Parathyroid adenoma (tissue), 2 donors: Measurements from ENCODE around the gene ETS2.

Experiments used
- H2AFZ ChIP-seq: fragments of 300-600 bp; sonication (generic); one replicate; pipeline ENCODE4 v1.7.0; 2017; ENCODE audit warnings: antibody characterized with exemption, mild to moderate bottlenecking
- H3K27ac ChIP-seq: fragments of 300-600 bp; sonication (generic); one replicate; pipeline ENCODE4 v1.7.0; 2017
- H3K27me3 ChIP-seq: fragments of 300-600 bp; sonication (generic); one replicate; pipeline ENCODE4 v1.7.0; 2017; ENCODE audit warnings: low read length; ENCODE audit not compliant: control insufficient read depth, insufficient read depth
- H3K36me3 ChIP-seq: fragments of 300-600 bp; sonication (generic); one replicate; pipeline ENCODE4 v1.7.0; 2017; ENCODE audit warnings: low read length; ENCODE audit not compliant: control insufficient read depth, insufficient read depth
- H3K4me1 ChIP-seq: fragments of 300-600 bp; sonication (generic); one replicate; pipeline ENCODE4 v1.7.0; 2017; ENCODE audit warnings: control low read depth
- H3K4me2 ChIP-seq: fragments of 300-600 bp; sonication (generic); one replicate; pipeline ENCODE4 v1.7.0; 2017; ENCODE audit warnings: low read length
- H3K4me3 ChIP-seq: fragments of 300-600 bp; sonication (generic); one replicate; pipeline ENCODE4 v1.7.0; 2017; ENCODE audit warnings: low read depth, low read length
- H3K79me2 ChIP-seq: fragments of 300-600 bp; sonication (generic); one replicate; pipeline ENCODE4 v1.7.0; 2017; ENCODE audit warnings: control low read depth
- H3K9ac ChIP-seq: fragments of 300-600 bp; sonication (generic); one replicate; pipeline ENCODE4 v1.7.0; 2017; ENCODE audit warnings: mild to moderate bottlenecking
- H3K9me3 ChIP-seq: fragments of 300-600 bp; sonication (generic); one replicate; pipeline ENCODE4 v1.7.0; 2017; ENCODE audit warnings: low read length; ENCODE audit not compliant: control insufficient read depth
- TF ChIP-seq, protein P1 (sequence below): fragments of 300-600 bp; sonication (generic); IDR thresholded peaks from one replicate; pipeline ENCODE4 v1.7.0; 2017; ENCODE audit warnings: antibody characterized with exemption, mild to moderate bottlenecking
- donor health status: primary hyperparathyroidism.

ETS2 gene

DNA sequence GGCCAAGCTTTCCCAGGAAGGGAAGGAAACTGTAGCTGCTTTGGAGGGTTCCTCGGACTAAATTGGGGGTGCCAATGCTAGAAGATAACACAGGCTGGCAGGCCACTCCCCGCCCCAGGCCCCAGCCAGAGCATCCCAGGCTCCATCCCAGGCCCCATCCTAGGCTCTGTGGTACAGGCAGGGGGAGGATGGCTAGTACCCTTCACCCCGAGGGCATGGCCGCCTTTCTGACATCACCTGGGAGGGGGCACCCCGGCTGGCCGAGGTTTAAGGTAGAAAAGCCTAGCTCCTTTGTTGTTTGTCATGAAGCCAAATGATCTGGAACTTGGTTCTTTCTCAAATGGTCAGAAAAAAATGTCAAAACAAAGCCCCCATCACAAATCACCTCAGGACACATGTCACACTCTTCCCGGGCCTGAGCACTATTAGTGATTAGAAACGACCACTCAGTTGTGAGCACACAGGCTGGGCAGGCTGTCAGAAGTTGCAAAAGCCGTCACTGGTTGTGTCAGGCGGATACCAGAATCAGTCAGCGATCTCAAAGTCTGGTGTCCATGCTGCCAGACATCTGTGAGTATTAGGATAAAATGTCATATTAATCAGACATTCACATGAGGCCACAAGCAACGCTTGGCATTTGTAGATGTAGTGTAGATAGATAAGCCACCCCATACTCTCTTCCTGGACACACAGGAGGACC is 31.0 kb upstream of the ETS2 start:
- Histone ChIP-seq H3K4me2 (no peak overlapping the region), H3K27me3 (no peaks in the 10 kb centered on the region), H3K36me3 (no peaks in the 10 kb centered on the region), H3K9me3 (no peaks in the 10 kb centered on the region), H3K4me1 (no peaks in the 10 kb centered on the region), H3K27ac (no peak overlapping the region), H3K79me2 (no peaks in the 10 kb centered on the region), H2AFZ (no peak overlapping the region), H3K9ac (no peak overlapping the region), H3K4me3 (no peak overlapping the region)
- TF ChIP-seq, protein P1, sequence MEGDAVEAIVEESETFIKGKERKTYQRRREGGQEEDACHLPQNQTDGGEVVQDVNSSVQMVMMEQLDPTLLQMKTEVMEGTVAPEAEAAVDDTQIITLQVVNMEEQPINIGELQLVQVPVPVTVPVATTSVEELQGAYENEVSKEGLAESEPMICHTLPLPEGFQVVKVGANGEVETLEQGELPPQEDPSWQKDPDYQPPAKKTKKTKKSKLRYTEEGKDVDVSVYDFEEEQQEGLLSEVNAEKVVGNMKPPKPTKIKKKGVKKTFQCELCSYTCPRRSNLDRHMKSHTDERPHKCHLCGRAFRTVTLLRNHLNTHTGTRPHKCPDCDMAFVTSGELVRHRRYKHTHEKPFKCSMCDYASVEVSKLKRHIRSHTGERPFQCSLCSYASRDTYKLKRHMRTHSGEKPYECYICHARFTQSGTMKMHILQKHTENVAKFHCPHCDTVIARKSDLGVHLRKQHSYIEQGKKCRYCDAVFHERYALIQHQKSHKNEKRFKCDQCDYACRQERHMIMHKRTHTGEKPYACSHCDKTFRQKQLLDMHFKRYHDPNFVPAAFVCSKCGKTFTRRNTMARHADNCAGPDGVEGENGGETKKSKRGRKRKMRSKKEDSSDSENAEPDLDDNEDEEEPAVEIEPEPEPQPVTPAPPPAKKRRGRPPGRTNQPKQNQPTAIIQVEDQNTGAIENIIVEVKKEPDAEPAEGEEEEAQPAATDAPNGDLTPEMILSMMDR: no peak

DNA sequence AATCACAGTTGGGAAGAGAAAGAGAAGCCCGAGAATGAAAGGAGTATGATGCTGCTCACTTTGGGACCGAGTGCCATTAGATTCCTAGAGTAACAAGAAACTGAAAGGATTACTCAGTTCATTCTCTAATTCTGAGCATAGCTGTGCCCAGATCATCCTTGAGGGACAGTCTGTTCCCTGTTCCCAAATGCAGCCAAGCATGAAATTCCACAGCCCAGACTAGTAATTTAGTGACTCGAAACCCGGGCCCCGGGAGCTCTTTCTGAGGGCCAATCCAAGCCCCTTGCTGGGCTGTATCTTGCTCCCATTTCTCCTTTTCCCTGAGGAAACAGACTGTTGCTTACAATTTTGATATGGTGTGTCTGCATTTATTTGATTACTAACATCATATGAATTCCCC is 30.0 kb upstream of the ETS2 start:
- Histone ChIP-seq H3K27ac (no peak overlapping the region), H3K4me3 (no peak overlapping the region), H3K36me3 (no peaks in the 10 kb centered on the region), H3K27me3 (no peaks in the 10 kb centered on the region), H3K4me2 (no peak overlapping the region), H3K9me3 (no peaks in the 10 kb centered on the region), H3K4me1 (no peaks in the 10 kb centered on the region), H2AFZ (no peak overlapping the region), H3K79me2 (no peaks in the 10 kb centered on the region), H3K9ac (no peak overlapping the region)
- TF ChIP-seq, protein P1: no peak

DNA sequence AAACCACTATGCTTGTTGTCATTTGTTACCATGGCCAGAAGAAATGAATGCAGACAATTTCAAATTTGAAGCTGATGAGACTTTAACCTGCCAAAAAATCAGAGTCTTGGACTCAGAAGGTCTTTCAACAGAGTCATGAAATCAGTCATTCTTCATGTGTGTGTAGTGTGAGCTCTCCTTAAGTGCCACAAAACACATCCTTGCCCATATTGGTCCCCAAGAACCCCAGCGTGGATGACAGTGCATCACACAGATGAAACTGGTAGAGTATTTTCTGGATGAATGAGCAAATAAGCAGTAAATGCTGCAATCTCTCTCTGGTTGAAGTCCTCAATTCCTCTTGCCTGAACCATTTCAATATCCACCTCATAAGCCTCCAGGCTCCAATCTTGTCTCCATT is 28.7 kb upstream of the ETS2 start:
- H3K27ac ChIP-seq: no peak overlapping the region
- no peaks in the 10 kb centered on the region for H3K79me2 ChIP-seq
- TF ChIP-seq, protein P1: no peak
- H3K9ac ChIP-seq: no peak overlapping the region
- H3K4me1 ChIP-seq: no peaks in the 10 kb centered on the region
- H3K9me3 ChIP-seq: no peaks in the 10 kb centered on the region
- no peak overlapping the region for H3K4me3 ChIP-seq
- no peaks in the 10 kb centered on the region for H3K36me3 ChIP-seq
- H3K4me2 ChIP-seq: no peak overlapping the region
- H2AFZ ChIP-seq: no peak overlapping the region
- H3K27me3 ChIP-seq: no peaks in the 10 kb centered on the region

DNA sequence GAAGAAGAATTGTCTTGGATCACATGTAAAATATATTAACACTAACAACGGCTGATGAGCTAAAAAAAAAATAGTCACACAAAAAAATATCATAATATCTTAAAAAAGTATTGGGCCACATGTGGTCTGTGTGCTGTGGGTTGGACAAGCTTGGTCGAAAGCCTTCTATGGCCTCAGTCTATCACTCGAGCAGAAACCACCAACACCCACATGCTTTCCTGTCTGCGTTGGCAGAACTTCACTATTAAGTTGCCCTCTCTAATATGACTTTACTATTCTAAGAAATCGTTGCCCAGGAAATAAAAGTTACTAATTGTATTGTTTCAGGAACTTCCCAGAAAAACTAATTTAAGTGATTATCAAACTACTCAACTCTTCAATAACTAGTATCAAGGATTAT is 28.2 kb upstream of the ETS2 start:
- no peak overlapping the region for H2AFZ ChIP-seq
- no peaks in the 10 kb centered on the region for H3K27me3 ChIP-seq
- H3K9me3 ChIP-seq: no peaks in the 10 kb centered on the region
- H3K27ac ChIP-seq: no peak overlapping the region
- H3K4me3 ChIP-seq: no peak overlapping the region
- no peak overlapping the region for H3K9ac ChIP-seq
- TF ChIP-seq, protein P1: no peak
- no peaks in the 10 kb centered on the region for H3K36me3 ChIP-seq
- H3K4me2 ChIP-seq: no peak overlapping the region
- H3K4me1 ChIP-seq: no peaks in the 10 kb centered on the region
- no peaks in the 10 kb centered on the region for H3K79me2 ChIP-seq

DNA sequence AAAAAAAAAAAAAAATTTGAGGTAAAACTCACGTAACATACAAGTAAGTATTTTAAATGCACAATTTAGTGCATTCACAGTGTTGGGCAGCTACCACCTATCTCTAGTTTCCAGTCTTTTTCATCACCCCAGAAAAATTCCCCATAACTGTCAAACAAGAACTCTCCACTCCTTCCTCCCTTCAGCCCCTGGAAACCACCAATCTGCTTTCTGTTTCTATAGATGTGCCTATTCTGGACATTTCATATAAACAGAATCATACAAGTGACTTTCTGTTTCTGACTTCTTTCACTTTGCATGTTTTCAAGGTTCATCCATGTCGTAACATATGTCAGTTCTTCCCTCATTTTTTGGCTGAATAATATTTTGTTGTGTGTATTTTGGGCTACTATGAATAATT is 24.9 kb upstream of the ETS2 start:
- Histone ChIP-seq H3K4me3 (no peak overlapping the region), H3K4me2 (no peak overlapping the region), H3K79me2 (no peaks in the 10 kb centered on the region), H3K27me3 (no peaks in the 10 kb centered on the region), H3K4me1 (no peaks in the 10 kb centered on the region), H3K9ac (no peak overlapping the region), H3K27ac (no peak overlapping the region), H2AFZ (no peak overlapping the region), H3K36me3 (no peaks in the 10 kb centered on the region), H3K9me3 (no peaks in the 10 kb centered on the region)
- TF ChIP-seq, protein P1: no peak
